ENCODE results near the gene ZMIZ2.
"Not testable (repeated sequence)": the region's sequence is repeated elsewhere in the genome, so short reads cannot be mapped to it uniquely, and the experiment has no call there.

The ZMIZ2 gene

DNA sequence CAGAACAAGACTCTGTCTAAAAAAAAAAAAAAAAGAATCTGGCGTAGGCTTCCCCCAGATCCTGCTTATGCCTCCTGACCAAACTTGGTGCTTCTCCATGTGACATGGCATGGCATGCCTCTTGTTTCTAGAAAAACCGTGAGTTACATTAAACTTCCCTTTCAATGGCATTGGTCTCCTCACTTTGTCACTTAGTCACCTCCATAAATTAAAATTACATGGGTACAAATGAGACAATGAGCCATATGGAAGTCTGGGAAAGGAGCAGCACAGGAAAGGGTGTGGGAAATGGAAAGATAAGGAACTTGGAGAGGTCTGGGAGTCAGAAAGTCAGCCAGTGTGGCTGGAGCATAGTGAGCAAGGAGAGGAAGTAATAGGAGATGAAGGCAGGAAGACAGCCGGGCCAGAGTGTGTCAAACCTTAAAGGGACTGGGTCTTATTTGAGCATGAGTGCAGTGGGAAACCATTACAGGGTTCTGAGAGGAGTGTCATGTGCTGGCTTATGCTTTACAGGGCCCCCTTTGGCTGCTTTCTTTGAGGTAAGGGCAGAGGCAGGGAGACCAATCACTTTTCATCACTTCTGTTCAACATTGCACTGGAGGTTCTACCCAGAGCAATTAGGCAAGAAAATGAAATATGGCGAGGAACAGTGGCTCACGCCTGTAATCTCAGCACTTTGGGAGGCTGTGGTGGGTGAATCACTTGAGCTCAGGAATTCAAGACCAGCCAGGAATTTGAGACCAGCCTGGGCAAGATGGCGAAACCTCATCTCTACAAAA lies 21.3 kb upstream of the ZMIZ2 start:
- DNase-seq = no peak

DNA sequence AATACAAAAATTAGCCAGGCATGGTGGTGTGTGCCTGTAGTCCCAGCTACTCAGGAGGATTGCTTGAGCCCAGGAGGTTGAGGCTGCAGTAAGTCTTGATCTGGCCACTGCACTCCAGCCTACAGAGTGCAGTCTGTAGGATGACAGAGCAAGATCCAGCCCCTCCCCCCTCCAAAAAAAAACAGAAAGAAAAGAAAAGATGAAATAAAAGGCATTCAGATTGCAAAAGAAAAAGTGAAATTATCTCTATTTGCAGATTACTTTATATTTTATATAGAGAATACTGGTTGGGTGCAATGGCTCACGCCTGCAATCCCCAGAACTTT lies 20.7 kb upstream of the ZMIZ2 start:
- DNase-seq = no peak

DNA sequence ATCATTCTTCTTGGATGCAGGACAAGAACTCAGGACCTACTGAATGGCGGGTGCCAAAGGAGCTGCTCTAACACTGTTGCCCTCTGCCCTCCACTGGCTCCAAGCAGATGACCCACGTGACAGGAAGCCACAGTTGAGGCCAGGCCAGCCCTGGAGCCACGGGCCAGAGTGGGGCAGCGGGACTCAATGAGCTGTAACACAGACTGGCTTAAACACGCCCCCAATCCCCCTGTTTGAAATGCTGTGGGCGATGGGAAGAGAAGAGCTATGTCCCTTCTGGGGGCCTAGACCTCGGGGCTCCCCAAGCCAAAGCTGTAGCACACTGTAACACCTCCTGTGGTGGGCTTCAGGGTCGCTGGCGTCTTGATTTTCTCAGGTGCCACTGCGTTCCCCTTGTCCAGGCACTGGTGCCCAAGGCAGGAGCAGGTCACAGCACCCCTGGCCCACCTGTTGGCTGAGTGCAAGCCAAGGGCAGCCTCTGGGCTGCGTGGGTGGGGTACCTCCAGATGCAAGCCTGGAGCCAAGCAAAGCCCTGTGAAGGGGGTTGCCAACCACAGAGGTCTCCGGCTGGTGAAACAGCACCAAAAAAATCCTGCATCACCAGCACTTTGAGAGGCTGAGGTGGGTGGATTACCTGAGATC lies 18.6 kb upstream of the ZMIZ2 start:
- DNase-seq = no peak

DNA sequence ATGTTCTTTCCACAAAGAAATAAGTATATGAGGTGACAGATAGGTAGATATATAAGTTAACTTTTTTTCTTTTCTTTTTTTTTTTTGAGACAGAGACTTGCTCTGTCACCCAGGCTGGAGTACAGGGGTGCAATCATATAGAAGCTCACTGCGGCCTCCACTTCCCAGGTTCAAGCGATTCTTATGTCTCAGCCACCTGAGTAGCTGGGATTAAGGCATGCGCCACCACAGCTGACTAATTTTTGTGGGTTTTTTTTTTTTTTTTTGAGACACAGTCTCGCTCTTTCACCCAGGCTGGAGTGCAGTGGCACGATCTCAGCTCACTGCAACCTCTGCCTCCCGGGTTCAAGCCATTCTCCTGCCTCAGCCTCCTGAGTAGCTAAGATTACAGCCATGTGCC lies 15.7 kb upstream of the ZMIZ2 start:
- not testable (repeated sequence) for DNase-seq

DNA sequence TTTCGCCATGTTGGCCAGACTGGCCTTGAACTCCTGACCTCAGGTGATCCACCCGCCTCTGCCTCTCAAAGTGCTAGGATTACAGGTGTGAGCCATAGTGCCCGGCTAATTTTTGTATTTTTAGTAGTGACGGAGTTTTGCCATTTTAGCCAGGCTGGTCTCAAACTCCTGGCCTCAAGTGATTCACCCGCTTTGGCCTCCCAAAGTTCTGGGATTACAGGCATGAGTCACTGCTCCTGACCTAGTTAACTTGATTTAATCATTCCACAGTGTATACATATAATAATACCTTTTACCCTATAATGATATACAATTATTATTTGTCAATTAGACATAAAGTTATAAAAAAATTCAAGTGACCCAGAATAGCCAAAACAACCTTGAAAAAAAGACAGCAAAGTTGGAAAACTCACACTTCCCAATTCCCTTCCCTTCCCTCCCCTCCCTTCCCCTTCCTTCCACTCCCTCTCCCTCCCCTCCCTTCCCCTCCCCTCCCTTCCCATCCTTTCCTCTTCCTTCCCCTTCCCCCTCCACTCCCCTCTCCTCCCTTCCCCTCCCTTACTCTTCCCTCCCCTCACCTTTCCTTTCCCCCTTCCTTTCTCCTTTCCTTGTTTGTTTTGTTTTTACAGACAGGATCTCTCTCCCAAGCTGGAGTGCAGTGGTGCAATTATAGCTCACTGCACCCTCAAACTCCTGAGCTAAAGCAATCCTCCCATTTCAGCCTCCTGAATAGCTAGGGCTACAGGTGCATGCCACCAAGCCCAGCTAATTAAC lies 14.8 kb upstream of the ZMIZ2 start:
- no peak for DNase-seq

DNA sequence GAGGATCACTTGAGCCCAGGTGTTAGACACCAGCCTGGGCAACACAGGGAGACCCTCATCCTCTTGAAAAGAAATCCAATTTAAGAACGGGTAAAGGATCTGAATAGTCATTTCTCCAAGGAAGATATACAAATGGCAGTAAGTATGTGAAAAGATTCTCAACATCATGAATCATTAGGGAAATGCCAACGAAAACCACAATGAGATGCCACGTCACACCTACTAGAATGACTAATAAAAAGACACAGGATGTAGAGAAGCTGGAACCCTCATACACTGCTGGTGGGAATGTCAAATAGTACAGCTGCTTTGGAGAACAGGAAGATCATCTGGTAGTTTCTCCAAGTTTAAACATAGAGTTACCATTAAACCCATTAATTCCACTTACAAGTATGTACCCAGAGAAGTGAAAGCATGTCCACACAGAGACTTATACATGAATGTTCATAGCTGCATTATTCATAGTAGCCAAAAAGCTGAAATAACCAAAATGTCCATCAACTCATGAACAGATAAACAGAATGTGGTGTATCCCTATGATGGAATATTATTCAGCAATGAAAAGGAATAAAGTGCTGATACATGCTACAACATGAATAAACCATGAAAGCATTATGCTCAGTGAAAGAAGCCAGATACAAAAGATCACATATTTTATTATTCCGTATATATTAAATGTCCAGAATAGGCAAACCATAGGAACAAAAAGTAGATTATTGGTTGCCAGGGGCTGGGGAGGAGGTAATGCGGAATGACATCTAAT lies 13.1 kb upstream of the ZMIZ2 start:
- no peak for DNase-seq

DNA sequence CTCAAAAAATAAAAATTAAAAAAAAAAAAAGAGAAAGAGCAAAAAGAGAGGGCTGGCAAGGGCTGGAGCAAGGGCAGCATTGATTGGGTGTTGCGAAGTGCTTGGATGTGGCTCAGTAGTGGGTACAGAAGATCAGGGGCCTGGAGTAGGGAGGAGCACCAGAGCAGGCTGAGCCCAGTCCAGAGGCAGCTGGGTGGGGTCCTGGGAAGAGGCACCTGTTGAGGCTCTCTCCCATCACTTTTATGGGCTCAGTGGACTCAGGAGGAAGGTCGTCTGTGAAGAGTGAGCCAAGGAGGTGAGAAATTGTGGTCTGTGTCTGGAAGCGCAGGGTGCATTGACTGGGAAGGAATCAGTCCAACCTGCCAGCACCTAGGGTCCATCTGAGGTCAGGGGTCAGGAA lies 11.8 kb upstream of the ZMIZ2 start:
- DNase-seq = no peak

DNA sequence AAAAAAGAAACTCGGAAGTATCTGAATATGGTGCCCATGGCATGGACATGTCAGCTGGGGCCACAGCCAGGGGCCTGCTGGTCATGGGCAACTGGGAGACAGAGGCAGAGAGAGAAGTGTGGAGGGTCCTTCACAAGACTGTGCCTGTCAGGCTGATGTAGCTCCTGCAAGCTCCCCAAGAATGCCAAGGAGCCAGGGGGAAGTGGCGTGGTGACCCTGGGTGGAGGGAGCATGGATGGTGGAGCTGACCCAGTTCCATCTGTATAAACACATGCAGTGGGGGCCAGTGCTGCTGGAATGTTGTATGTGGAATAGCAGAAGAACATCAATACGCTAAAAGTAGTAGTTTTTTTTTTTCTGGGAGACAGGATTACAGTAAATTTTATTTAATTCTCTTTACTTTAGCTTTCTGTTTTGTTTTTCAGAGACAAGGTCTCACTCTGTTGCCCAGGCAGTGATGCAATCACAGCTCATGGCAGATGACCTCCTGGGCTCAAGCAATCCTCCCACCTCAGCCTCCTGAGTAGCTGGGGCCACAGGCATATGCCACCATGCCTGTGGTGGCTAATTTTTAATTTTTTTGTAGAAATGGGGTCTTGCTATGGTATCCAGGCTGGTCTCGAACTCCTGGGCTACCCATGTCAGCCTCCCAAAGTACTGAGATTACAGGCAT lies 10.5 kb upstream of the ZMIZ2 start:
- no peak for DNase-seq

DNA sequence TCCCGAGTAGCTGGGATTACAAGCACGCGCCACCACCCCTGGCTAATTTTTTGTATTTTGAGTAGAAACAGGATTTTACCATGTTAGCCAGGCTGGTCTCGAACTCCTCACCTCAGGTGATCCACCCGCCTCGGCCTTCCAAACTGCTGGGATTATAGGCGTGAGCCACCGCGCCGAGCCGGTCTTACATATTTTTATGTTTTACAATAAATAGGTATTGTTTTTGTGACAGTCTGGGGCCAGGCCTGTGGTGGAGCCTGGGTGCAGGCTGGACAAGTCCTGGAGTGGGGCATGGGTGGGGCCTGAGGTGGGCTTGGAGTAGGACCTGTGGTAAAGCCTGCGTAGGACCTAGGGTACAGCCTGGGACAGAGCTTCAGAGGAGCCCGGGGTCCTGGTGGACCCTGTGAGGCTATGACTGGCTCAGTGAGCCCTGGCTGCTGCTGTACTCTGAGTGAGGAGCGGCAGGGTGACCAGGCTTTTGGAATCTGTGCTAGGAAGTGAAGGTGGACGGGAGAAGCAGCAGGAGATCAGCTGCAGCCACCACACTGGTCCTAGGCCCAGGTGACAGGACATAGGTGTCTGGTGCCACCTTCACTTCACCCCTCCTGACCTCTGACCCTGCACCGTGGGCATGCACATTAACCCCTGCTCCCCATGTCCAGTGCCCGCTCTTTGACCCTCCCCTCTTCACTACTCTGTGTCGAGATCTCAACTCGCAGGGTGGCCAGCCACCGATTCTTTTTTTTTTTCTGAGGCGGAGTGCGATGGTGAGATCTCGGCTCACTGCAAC lies 9.6 kb upstream of the ZMIZ2 start:
- no peak for DNase-seq

DNA sequence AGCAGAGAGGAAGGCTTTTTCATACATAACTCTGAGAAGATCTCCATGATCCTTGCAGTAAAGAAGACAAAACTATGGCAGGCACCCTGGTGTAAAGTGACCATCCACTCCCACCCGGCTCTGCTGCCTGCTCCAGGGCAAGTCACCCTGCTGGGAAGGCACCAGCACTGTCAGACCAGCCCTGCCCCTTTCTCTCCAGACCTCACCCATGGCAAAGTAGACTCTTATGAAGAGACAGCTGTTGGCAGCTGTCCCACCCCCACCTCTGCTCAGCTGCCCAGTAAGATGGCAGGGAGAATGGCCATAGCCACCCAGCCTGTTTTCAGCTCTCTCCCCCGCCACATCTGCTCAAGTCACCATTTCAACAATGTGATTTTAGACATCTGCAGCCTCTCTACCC lies 8.6 kb upstream of the ZMIZ2 start:
- no peak for DNase-seq

DNA sequence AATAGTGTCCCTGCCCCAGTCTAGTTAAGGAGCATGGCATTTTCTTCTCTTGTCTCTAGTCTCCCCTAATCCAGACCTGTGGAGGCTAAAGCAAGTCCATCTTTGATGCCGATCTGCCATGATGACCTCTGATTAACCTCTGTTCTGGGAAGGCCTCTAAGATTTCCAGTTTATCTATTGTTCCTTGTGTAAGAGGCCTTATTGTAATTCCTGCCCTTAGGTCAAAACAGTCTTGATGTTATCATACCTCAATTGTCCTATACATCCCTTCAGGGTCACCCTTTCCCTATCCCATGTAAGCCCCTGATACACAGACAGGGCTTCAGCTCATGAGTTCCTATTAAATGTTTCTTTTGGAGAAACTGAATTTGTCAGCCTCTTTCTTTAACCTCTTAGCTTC lies 4.9 kb upstream of the ZMIZ2 start:
- no peak for DNase-seq

DNA sequence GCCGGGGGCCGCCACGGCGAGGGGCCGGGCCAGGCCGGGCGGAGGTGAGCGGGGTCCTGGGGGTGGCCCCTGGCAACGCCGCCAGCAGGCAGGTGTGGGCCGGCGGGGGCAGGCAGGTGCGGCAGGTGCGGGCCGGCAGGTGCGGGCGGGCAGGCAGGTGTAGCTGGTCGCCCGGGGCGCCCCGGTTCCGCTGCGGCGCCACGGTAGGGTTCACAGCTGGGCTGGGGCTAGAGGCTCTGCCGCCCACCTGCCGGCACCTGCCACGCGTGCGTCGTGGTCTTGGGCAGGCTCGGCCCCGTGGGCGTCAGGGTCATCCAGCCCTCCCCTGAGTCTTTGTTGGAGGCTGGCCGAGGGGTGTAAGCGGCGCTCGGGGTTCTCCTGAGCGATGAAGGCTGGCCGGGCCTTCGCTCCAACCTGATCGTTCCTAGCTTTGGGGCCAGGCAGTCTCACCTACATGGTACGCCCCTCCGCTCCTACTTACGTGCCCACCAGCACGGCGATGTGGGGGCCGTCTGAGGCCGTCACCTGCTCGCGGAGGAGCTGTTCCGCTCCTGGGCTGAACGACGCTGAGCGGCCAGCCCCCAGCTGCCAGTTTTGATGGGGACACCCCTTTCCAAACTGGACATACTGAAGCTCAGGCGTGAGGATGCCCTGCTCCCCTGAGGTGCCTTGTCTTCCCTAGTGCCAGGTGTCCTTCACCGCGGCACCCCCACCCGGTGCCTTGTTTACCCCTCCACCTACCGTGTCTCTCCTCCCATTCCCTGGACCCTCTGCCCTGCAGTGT lies 493 bp downstream of the ZMIZ2 start:
- no peak for DNase-seq

DNA sequence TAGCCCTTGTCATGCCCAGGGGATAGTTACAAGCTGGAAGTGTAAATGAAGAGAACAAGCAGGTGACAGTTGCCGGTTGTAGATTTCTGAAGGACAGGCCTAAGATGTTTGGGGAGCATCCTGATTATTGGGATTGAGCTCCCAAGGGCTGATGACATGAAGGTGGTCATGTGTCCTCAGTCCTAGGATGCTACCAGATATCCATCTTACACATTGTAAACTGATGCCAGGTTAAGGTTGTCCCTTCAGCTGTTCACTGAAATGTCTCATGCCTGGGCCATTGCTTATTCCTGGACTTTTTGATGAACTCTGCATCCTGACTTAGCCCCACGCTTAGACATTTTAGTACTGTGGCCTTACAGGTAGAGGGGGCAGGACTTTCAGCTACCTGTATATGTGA lies 1.3 kb downstream of the ZMIZ2 start:
- no peak for DNase-seq

DNA sequence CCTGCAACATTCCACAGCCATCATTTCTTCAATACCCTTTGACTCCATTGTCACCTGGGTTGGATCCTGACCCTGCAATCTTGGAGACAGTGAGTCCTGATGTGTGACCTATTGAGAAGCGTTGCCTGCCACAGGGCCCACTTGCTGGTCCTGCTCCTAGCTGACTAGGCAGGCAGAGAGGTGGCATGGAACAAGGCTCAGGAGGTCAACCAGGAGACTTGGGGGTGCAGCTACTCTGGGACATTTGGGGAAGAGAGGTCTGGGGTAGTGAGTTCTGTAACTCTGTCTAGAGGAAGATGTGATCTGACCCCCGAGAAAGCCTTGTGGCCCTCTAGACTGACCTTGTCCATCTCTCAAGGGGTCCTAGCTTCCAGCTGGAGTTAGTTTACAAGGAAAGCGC lies 1.8 kb downstream of the ZMIZ2 start:
- no peak for DNase-seq

DNA sequence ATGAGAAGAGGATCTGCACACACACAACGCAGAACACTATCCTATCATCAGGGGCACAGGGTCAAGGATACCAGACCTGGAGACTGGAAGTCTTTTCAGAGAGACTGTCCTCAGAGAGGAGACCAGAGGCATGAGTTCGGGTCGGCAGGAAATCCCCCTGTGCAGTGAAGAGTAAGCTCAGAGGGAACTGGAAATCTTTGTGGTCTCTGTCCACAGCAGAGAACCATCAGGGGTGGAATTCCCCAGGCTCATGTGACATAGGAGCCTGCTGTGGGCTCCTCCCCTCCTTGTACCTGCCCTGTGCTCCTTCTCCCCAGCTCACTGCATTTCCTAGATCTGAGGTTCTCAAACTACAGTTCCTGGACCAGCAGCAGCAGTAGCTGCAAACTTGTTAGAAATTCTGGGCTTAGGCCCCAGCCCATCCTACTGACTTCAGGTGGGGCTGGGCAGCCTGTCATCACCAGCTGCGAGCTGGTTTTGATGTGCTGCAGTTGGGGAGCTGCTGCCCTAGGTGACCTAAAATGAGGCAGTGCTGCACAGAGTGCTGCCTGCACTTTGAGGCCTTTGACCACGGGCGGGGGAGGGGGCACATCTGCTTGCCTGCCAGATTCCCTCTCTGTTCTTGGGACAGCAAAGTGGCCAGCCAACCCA lies 2.4 kb downstream of the ZMIZ2 start:
- DNase-seq = no peak

DNA sequence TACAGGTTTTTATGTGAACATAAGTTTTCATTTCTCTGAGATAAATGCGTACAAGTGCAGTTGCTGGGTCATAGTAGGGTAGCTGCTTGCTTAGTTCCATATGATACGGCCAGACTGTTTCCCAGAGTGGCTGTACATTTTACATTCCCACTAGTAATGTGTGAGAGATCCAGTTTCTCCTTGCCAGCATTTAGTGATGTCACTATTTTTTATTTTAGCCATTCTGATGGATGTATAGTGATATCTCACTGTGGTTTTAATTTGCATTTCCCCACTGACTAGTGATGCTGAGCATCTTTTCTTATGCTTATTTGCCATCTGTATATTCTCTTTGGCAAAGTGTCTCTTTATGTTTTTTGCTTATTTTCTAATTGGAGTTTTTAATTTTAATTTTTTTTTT lies 4.2 kb downstream of the ZMIZ2 start:
- no peak for DNase-seq

DNA sequence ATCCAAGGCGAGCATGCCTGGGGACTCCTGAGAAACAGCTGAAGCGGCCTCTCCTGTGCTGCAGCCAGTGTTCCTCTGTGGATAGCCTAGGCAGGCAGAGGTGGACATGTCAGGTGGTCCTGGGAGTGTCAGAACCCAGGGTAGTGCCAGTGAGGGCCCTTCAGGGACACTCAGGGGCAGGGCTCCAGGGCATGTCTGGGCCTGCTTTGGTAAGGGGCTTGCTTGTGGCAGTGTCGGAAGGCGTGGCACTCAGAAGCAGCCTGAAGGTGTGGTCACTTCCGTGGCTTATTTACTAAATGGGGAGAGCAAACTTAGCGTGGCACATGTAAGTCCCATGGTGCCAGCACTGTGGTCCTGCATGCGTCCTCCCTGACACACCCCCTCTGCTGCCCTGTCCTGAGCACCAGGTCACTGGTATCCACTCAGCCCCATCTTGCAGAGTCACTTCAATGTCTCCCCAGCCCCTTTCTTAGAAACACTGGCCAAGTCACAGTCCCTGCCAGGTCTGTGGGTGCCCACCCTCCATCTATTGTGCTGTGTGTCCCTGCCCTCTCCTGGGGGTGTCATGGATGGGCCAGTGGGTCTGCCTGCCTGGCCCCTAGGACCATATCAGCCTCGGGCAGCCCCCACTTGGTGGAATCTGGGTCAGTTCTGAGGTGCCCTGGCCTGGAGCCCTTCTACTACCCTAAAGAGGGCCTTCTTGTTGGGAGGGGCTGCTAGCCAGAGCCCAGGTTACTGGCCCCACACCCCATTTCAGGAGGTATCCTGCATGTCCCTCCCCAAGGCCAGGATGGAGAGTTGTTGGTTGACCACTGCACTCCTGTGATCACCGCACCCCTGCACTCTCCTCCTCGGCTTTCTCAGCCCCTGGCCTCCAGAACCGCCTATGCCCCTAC lies 6.4 kb downstream of the ZMIZ2 start:
- DNase-seq = no peak

DNA sequence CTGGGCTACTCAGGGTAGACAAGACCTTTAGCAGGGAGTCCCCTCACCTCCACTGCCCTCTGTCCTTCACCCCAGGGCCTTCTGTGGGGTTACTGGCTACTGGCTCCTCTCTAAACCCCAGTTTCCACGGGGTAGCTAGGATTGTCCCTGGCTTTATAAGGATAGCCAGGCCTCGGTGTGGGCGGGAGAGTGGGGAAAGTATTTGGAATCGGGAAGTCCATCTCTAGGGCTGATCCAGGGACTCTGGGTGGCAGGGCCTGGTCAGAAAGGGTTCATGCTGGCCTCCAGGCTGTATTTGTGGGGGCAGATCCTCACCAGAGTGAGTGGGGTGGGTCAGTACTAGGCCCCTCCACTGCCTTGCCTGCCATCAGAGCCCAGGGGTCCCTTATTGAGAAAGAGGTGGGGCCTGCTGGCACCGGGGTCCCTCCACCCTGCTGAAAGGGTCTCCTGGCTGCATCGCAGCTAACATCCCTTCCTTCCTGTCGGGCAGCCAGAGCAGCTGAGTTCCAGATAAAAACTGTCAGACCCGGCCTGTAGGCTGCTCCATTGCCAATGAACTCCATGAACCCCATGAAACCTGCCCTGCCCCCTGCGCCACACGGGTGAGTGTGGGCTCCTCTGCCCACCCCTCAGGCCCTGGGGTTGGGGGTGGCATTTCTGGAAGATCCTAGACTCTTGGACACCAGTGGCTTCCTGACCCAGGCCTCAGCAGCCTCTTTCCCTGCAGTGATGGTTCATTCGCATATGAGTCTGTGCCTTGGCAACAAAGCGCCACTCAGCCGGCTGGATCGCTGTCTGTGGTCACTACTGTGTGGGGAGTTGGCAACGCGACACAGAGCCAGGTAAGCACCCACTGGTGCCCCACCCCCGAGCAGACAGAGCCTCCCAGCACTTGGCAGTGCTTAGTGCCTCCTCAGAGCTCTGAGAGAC lies 7.3 kb downstream of the ZMIZ2 start:
- no peak for DNase-seq
